Spinal cord (tissue), 10 donors: Measurements from ENCODE around the gene SLC26A8. TPM values are rescaled to one million over a fixed set of nuclear protein-coding genes. Genes with fewer than 3 reads are reported as not detected.
A peak's percentile ranks its signal among the peaks of the same experiment; 100 is the strongest.
"Not testable (repeated sequence)": the region's sequence is repeated elsewhere in the genome, so short reads cannot be mapped to it uniquely, and the experiment has no call there.

Source experiments
- DNase-seq, 6 donors: peaks; one replicate each; pipeline versions ENCODE4 v3.0.0 to v3.0.0-alpha.2; 2013 to 2015; ENCODE audit warnings: low spot score in 6 of 6, low read depth in 4 of 6
- H3K27ac ChIP-seq: one replicate; pipeline ENCODE4 v1.5.1; 2013; ENCODE audit warnings: low read depth, low read length, control low read depth
- H3K27me3 ChIP-seq: one replicate; pipeline ENCODE4 v1.6.1; 2013; ENCODE audit warnings: low read length; ENCODE audit not compliant: control insufficient read depth, insufficient read depth
- H3K36me3 ChIP-seq: one replicate; pipeline ENCODE4 v1.6.1; 2013; ENCODE audit warnings: low read length; ENCODE audit not compliant: control insufficient read depth, insufficient read depth
- H3K4me1 ChIP-seq: one replicate; pipeline ENCODE4 v1.6.1; 2013; ENCODE audit warnings: low read length; ENCODE audit not compliant: control insufficient read depth, insufficient read depth
- H3K4me3 ChIP-seq: one replicate; pipeline ENCODE4 v1.5.1; 2013; ENCODE audit warnings: low read depth, low read length, control low read depth
- H3K9me3 ChIP-seq: one replicate; pipeline ENCODE4 v1.6.1; 2013; ENCODE audit warnings: low read length; ENCODE audit not compliant: control insufficient read depth, insufficient read depth
- WGBS: methylation state at CpG from one replicate; pipeline ENCODE4 v1.1.5; 2013; ENCODE audit warnings: missing lambda C conversion rate; ENCODE audit not compliant: insufficient coverage; 5-methylcytosine and 5-hydroxymethylcytosine counted together
- polyA plus RNA-seq, 2 donors: library from polyadenylated mRNA; unstranded; fragments of 120-200 nt; gene quantifications; one replicate each; pipeline ENCODE4 v1.2.1, GENCODE V29; 2013; ENCODE audit not compliant: insufficient read length in 2 of 2
- total RNA-seq, 2 donors: library from RNA; depleted of rRNA in 1 of 2; stranded (reverse); fragments of 120-200 nt in 1 of 2; fragments of >200 nt in 1 of 2; gene quantifications; one replicate each; pipeline versions ENCODE4 v1.2.3 to v1.2.4, GENCODE V29; 2013 to 2014
- donor health status: healthy.

Gene SLC26A8
- total and polyA plus RNA-seq, 4 donors, result 0.77 to 5.7 (median 4.9) TPM

DNA sequence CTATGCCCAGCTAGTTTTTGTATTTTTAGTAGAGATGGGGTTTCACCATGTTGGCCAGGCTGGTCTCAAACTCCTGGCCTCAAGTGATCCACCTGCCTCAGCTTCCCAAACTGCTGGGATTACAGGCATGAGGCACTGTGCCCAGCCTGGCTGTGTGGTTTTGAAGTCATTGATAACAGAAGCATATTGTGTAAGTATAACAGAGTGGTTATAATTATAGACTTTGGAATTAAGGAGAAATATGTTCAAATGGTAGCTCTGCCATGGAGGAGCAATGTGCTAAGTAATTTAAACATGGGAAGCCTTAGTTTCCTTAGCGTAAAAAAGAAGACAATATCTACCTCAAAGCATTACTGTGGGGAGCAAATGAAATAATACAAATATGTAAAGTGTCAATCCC is 44.3 kb downstream of the SLC26A8 start:
- not testable (repeated sequence) for H3K27ac ChIP-seq, H3K4me3 ChIP-seq, H3K36me3 ChIP-seq, H3K27me3 ChIP-seq, H3K9me3 ChIP-seq, H3K4me1 ChIP-seq
- WGBS, result no CpG with 5 or more reads among the region's 1 CpG
- DNase-seq, result peak in 1 of 6 donors; percentile 27

DNA sequence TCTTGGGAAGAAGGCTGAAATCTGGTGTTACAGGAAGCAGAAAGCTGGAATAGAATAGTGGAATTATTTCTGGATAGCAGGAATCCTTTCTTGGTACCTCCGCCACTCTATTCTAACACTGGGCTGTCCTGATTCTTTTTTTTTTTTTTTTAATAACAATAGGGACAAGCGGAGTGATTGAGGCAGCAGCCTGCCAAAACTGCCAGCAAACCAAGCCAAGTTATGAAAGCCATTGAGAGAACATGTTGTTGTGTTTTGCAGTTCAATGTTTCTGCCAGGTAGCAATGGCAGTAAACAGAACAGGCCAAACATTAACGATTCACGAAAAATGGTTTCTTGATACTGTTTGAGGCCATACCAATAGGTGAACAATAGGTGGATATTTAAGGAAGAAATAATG is 47.1 kb downstream of the SLC26A8 start:
- no peaks in the 10 kb centered on the region for H3K9me3 ChIP-seq
- no peaks in the 10 kb centered on the region for H3K4me1 ChIP-seq
- H3K27me3 ChIP-seq, result no peaks in the 10 kb centered on the region
- 90% methylated on average over 2 of the region's 4 CpGs for WGBS
- H3K36me3 ChIP-seq, result no peaks in the 10 kb centered on the region
- no peak overlapping the region for H3K4me3 ChIP-seq
- peak in 1 of 6 donors; percentile 16 for DNase-seq
- H3K27ac ChIP-seq, result no peak overlapping the region

DNA sequence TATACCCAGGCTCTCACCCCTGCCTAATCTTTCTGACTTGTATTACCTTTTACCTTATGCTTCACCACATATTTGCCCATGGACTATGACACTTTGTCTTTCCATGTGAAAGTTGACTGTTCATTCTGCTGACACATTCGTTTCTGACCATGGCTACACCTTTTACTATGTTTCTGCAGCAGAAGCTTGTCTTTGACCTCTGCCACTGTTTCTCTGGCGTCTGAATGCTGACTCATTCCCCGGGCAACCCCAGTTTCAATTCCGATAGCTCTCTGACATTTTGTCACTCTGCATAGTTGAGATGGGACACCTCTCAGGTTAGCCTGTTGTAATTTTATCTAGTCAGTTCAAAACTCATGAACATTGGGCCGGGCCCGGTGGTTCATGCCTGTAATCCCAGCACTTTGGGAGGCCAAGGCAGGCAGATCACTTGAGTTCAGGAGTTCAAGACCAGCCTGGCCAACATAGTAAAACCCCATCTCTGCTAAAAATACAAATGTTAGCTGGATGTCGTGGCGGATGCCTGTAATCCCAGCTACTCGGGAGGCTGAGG is 50.7 kb downstream of the SLC26A8 start:
- H3K9me3 ChIP-seq, result no peaks in the 10 kb centered on the region
- H3K4me1 ChIP-seq, result no peaks in the 10 kb centered on the region
- H3K36me3 ChIP-seq, result no peaks in the 10 kb centered on the region
- H3K27me3 ChIP-seq, result no peaks in the 10 kb centered on the region
- 88% methylated on average over 9 of the region's 9 CpGs for WGBS
- no peak overlapping the region for H3K4me3 ChIP-seq
- no peak overlapping the region for H3K27ac ChIP-seq
- DNase-seq, result no peak

- Histone ChIP-seq H3K27me3 (no peaks in the 10 kb centered on the region), H3K4me1 (no peaks in the 10 kb centered on the region), H3K4me3 (no peak overlapping the region), H3K9me3 (no peaks in the 10 kb centered on the region), H3K36me3 (no peaks in the 10 kb centered on the region), H3K27ac (no peak overlapping the region)
- DNase-seq, result peak in 2 of 6 donors; percentile 50 to 76
- 47% methylated on average over 5 of the region's 7 CpGs for WGBS
Measured at GRCh38 chr6:35972471-35973367, 51.7 kb downstream of the SLC26A8 start.

DNA sequence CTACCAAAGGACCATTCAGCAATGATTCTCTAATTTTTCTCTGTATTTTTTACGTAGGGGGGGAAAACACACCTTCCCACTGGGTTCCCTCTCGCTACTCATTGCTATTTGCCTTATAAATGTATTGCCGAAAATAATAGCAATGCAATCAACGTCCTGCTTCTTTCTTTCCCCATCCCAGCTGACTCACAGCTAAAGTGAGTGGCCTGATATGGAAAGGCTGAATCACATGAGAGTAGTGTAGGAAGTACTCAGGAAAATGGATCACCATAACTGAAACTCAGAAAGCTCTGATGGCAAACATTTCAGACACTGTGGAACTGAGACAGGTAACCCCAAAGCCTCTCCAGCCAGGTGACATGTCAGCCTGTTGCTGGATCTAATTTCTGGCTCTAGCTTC is 54.3 kb downstream of the SLC26A8 start:
- Histone ChIP-seq H3K4me1 (no peaks in the 10 kb centered on the region), H3K9me3 (no peaks in the 10 kb centered on the region)
- no CpG with 5 or more reads among the region's 4 CpGs for WGBS

GRCh38 chr6:35969646-35970045 is 54.8 kb downstream of the SLC26A8 start:
- peak in 1 of 6 donors; percentile 70 for DNase-seq
- no peaks in the 10 kb centered on the region for H3K27me3 ChIP-seq
- no peaks in the 10 kb centered on the region for H3K9me3 ChIP-seq
- no peak overlapping the region for H3K4me3 ChIP-seq
- no peaks in the 10 kb centered on the region for H3K36me3 ChIP-seq
- no peak overlapping the region for H3K27ac ChIP-seq
- no peaks in the 10 kb centered on the region for H3K4me1 ChIP-seq

More for the DNA sequence above, 54.3 kb downstream of the SLC26A8 start:
- no peak for DNase-seq
- H3K27ac ChIP-seq, result no peak overlapping the region
- H3K27me3 ChIP-seq, result no peaks in the 10 kb centered on the region
- H3K36me3 ChIP-seq, result no peaks in the 10 kb centered on the region
- H3K4me3 ChIP-seq, result no peak overlapping the region

DNA sequence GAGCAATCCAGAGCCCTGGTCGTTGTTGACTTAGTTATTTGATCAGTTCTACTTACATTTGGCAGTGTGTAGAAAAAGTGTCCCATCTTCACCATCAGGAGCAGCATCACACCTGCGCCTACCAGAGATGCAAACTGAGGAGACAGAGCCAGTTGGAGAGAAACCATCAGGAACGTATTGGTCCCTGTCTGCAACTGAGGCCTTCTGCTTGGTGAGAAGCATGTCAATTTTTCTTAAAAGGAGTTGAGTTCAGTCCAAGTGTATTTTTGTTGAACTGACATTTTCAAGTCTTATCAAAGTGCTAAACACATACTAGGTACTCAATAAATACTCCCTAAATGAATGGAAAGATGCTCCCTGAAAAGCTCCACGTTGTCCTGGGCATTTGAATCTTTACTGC is 55.6 kb downstream of the SLC26A8 start:
- no peak overlapping the region for H3K4me3 ChIP-seq
- 100% methylated on average over 3 of the region's 4 CpGs for WGBS
- no peaks in the 10 kb centered on the region for H3K36me3 ChIP-seq
- peak in 1 of 6 donors; percentile 34 for DNase-seq
- H3K9me3 ChIP-seq, result no peaks in the 10 kb centered on the region
- no peaks in the 10 kb centered on the region for H3K27me3 ChIP-seq
- H3K4me1 ChIP-seq, result no peaks in the 10 kb centered on the region
- no peak overlapping the region for H3K27ac ChIP-seq

DNA sequence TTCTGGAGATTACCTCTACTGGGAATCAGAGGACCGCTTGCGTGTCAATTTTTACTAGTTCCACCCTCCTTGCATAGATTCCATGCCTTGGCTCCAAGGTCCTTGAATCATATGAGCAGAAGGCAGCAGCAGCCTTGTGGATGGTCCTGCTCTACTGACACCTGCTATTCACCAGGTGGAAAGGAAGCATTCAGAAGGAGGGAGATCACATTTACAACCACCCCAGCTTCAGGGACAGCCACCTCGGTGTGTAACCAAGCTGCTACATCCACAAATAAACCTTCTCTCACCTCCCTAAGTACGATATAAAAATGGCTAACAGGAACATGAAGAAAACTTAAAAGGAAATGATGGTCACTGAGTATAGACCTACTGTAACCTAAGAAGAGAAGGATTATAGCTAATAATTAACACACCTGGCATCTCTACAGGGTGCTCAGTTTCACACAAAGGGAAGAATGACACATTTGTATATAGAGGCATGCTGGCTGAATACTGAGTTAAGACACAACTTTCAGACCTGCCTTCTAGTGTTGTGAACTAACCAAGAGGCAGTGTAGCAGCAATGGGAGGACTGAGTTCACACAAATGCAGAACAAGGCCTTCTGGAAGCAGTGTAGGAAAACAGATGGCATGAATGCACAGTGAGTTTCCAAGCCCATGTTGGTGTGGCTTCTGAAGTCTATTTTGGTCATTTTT is 57.2 kb downstream of the SLC26A8 start:
- Histone ChIP-seq H3K27ac (no peak overlapping the region), H3K27me3 (no peaks in the 10 kb centered on the region), H3K36me3 (no peaks in the 10 kb centered on the region), H3K9me3 (no peaks in the 10 kb centered on the region), H3K4me1 (no peaks in the 10 kb centered on the region), H3K4me3 (no peak overlapping the region)
- peak in 1 of 6 donors; percentile 67 for DNase-seq
- WGBS, result 100% methylated on average over 2 of the region's 4 CpGs

DNA sequence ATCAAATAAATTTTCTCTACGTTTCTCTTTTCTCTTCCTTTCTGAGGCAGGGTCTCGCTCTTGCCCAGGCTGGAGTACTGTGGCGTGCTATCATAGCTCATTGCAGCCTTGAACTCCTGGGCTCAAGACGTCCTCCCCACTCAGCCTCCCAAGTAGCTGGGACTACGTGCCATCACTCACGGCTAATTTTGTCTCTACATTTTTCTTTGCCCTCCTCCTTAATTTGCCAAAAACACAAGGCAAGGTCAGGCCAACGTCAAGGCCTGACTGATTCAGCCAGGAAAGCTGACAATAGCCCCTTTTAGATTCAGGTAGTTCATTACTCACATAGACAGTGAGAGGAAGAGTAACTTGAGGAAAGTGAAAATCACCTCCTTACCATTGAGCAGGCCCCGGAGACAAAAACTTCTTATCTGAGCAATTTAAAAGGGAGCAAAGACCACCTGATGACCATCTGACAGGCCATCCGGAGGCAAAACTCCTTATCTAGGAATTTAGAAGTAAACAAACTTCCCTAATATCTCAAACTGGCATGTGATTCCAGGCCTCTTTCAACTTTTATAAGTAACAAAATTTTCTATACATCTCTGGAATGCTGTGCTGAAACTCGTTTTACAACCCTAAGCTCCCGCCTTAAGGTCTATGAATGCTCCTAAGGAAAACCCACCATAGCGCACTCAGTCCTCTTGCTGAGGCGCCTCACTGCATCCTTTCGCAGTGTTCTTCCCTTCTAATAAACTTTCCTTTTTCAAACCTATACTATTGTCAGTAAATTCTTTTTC is 61.5 kb downstream of the SLC26A8 start:
- Histone ChIP-seq H3K27ac (no peak overlapping the region), H3K4me1 (no peaks in the 10 kb centered on the region), H3K27me3 (no peaks in the 10 kb centered on the region), H3K9me3 (no peaks in the 10 kb centered on the region), H3K4me3 (no peak overlapping the region), H3K36me3 (no peaks in the 10 kb centered on the region)
- DNase-seq, result no peak
- 92% methylated on average over 11 of the region's 14 CpGs for WGBS
